Activated T-cell treated with anti-CD3 and anti-CD28 coated beads, Interleukin-2, amount 50 U/mL, for 24 hours (primary cell): Measurements from ENCODE around the gene NMNAT3.

Experiments used
- DNase-seq: peaks from one replicate; pipeline ENCODE4 v3.0.0-alpha.2; 2020
- H3K27ac Mint-ChIP-seq: 2 replicates; pipeline ENCODE4 v1.8.0; 2020; ENCODE audit warnings: mild to moderate bottlenecking, mixed read lengths
- H3K27me3 Mint-ChIP-seq: 2 replicates; pipeline ENCODE4 v1.8.0; 2020; ENCODE audit warnings: mixed read lengths
- H3K36me3 Mint-ChIP-seq: 2 replicates; pipeline ENCODE4 v1.8.0; 2020; ENCODE audit warnings: low read depth, mixed read lengths
- H3K4me1 Mint-ChIP-seq: 2 replicates; pipeline ENCODE4 v1.8.0; 2020; ENCODE audit warnings: low read depth, mixed read lengths
- H3K4me3 Mint-ChIP-seq: 2 replicates; pipeline ENCODE4 v1.8.0; 2020; ENCODE audit warnings: mild to moderate bottlenecking, moderate library complexity, mixed read lengths
- H3K9me3 Mint-ChIP-seq: 2 replicates; pipeline ENCODE4 v1.8.0; 2020; ENCODE audit warnings: mixed read lengths

Gene NMNAT3

DNA sequence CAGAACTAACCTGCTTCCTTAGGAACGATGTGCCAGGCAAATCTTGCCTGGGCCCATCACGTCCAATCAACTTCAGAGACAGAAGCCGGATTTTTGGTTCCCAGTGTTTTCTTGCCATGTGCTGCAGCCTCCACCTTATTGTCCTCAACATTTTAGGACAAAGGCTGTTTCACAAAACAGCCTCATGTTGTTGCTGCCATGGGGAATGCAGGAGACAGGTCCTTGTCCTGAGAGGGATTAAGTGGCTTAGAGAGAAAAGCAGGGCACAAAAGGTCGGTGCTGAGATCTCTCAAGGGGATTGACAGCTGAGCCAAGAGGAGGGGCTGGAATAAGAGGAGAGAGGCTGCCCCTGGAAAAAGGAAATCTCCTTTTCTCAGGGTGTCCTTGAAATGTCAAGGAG lies 11.3 kb upstream of the NMNAT3 start:
- no peaks in the 10 kb centered on the region for H3K9me3 Mint-ChIP-seq
- H3K27me3 Mint-ChIP-seq = peaks cover 2% of the 10 kb centered on the region
- no peak overlapping the region for H3K27ac Mint-ChIP-seq
- H3K36me3 Mint-ChIP-seq = no peaks in the 10 kb centered on the region
- H3K4me1 Mint-ChIP-seq = no peaks in the 10 kb centered on the region
- H3K4me3 Mint-ChIP-seq = no peak overlapping the region
- no peak for DNase-seq

DNA sequence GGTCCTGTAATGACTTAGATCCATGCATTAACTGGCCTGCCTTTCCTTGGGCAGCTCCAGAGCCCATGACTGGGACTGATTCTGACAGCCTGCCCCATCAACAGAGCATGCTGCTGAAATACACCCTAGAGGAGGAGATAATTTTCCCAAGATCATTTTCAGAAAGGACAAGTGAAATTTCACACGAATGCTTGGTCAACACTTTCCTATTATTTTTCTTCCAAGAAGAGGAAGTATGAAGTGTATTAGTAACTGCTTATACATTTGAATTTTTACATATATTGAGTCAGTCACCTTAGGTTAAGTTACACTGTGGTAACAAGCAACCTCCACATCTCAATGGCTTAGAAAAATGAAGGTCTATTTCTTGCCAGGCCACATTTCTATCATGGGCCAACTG lies 9.7 kb upstream of the NMNAT3 start:
- no peak for DNase-seq
- H3K27me3 Mint-ChIP-seq = peaks cover 2% of the 10 kb centered on the region
- H3K4me3 Mint-ChIP-seq = no peak overlapping the region
- H3K36me3 Mint-ChIP-seq = no peaks in the 10 kb centered on the region
- no peaks in the 10 kb centered on the region for H3K4me1 Mint-ChIP-seq
- no peaks in the 10 kb centered on the region for H3K9me3 Mint-ChIP-seq
- H3K27ac Mint-ChIP-seq = no peak overlapping the region

DNA sequence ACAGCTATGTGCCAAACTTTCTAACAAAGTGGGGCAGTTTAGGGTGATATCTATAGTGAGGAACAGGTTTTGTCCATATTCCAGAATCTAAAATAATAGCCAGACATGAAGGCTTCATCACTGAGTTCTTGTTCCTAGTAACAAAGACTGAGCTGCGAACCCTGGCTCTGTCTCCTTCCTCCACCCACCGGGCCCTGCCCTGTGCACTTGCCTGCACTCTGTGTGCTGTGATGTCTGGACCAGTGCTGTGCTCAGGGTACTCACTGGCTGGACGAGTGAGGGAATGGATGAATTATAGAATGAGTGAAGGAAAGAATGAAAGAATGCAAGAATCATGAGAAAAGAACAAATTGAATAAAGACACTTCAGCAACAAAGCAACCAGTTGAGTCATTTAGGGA lies 8.9 kb upstream of the NMNAT3 start:
- Mint-ChIP-seq H3K36me3 (no peaks in the 10 kb centered on the region), H3K4me3 (no peak overlapping the region), H3K4me1 (no peaks in the 10 kb centered on the region), H3K27ac (no peak overlapping the region), H3K27me3 (peaks cover 2% of the 10 kb centered on the region), H3K9me3 (no peaks in the 10 kb centered on the region)
- DNase-seq = no peak

DNA sequence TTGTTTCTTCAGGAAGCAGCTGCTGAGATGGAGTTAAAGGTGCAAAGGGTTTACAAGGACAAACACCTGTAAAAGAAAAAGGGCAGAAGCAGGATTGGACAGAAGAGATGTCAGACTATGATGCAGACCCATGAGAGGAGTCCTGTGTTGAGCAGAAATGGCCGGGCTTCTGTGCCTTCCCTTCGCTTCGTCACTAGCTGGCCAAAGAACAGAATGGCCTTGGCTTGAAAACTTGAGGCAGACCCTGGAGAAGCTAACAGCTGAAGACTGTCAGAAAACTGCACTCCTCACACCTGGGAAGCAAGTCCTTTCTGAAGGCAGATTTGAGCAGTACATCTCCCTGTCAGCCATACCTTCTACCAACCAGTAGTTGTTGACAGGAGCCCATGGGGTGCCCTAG lies 8.4 kb upstream of the NMNAT3 start:
- H3K27me3 Mint-ChIP-seq = peaks cover 2% of the 10 kb centered on the region
- H3K4me1 Mint-ChIP-seq = no peaks in the 10 kb centered on the region
- no peak for DNase-seq
- H3K27ac Mint-ChIP-seq = no peak overlapping the region
- no peaks in the 10 kb centered on the region for H3K9me3 Mint-ChIP-seq
- no peak overlapping the region for H3K4me3 Mint-ChIP-seq
- no peaks in the 10 kb centered on the region for H3K36me3 Mint-ChIP-seq

DNA sequence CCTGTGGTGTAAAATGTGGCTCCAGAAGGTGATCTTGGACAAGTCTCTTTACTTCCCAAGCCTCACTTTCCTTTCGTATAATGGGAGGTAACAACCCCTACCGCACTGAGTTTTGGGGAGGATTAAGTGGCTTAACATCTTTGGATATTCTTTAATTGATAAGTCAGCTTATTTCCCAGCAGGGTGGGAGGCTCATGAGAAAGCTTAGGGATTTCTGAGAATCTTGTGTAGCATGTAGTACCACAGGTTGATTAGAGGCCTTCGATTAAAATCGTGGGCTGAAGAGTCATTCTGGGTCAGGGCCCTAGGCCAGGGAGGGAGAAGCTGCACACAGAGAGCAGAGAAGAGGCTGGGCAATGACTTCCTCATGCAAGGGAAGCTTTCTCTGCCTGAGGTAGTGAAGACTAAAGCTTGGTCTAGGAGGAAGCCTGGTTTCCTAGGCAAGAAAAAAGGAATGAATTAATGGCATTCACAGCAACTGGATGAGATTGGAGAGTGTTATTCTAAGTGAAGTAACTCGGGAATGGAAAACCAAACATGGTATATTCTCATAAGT lies 1.5 kb upstream of the NMNAT3 start:
- peaks cover 15% of the 10 kb centered on the region for H3K4me1 Mint-ChIP-seq
- peaks cover 8% of the 10 kb centered on the region for H3K27me3 Mint-ChIP-seq
- no peak overlapping the region for H3K4me3 Mint-ChIP-seq
- no peak overlapping the region for H3K27ac Mint-ChIP-seq
- no peak for DNase-seq
- no peaks in the 10 kb centered on the region for H3K36me3 Mint-ChIP-seq
- no peaks in the 10 kb centered on the region for H3K9me3 Mint-ChIP-seq

DNA sequence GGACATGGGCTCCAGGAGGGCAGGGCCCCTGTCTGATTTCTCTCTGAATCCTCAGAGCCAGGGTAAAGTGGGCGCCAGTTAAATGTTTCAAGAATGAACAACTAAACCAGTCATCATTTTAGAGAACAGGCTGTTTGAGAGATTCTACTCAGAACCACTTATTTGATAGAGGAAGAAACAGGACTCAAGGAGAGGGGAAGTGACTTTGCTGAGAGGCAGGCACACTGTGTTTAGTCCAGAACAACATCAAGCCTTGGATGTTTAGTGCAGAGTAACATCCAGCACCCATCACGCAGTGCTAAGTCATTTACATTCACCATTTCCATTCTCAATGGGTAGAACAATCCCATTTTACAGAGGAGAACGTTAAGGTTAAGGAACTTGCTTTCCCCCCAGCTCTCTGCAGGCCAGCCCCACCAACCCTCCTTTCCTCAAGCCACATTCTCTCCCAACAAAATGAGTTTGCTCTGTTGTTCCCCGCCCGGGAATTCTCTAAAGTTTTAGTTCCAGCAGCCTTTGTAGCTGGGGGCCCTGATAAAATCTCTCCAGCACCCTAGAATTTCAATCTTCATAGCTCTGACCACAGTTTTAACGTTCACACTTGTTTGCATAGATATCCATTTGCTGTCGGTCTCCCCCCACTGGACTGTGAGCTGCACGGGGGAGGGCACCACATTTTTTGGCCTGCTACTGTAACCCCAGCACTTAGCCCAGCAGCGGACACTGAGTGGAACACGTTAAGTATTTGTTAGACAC lies 962 bp downstream of the NMNAT3 start:
- Mint-ChIP-seq H3K27me3 (peaks cover 8% of the 10 kb centered on the region), H3K36me3 (no peaks in the 10 kb centered on the region), H3K4me3 (peak overlapping the region; percentile 83), H3K27ac (no peak overlapping the region), H3K9me3 (no peaks in the 10 kb centered on the region), H3K4me1 (peaks cover 15% of the 10 kb centered on the region)
- no peak for DNase-seq

DNA sequence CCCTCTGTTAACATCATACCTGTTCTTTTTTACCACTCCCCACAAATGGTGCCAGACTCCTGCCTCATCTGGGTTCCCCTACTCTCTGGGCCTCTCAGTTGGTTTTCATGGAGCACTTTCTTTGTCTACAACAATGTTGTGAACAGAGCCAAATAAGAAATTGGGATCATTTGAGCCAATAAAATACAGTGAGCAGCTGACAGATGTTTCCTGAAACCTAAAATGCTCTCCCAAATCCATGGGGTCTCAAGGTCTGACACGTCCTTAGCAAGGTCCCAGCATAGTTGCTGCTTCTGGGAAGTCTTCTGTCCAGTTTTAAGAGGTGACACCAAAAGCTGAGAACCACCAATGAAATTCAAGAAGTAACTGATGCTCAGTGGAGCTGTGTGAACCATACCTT lies 1.7 kb downstream of the NMNAT3 start:
- H3K27ac Mint-ChIP-seq = no peak overlapping the region
- H3K4me3 Mint-ChIP-seq = no peak overlapping the region
- H3K36me3 Mint-ChIP-seq = no peaks in the 10 kb centered on the region
- H3K27me3 Mint-ChIP-seq = peaks cover 8% of the 10 kb centered on the region
- peaks cover 15% of the 10 kb centered on the region for H3K4me1 Mint-ChIP-seq
- no peaks in the 10 kb centered on the region for H3K9me3 Mint-ChIP-seq
- no peak for DNase-seq

DNA sequence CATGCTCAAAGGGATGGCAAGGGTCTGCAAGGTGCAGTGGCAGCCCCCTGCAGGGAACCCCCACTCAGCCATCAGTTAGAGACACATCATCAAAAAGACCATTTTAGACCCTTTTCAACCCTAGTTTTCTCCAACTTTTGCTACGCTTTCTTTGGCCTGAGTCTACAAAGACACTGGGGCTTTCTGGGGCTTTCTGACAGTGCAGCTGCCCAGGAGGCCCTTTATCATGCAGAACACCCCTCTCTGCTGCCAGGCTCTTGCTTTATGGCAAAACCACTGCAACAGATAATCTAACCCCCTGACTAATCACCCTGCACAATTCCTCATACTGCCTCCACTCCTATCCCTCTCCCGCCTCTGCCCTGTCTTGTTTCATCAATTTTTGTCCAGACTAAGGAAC lies 2.4 kb downstream of the NMNAT3 start:
- H3K27me3 Mint-ChIP-seq = peaks cover 8% of the 10 kb centered on the region
- DNase-seq = no peak
- H3K27ac Mint-ChIP-seq = no peak overlapping the region
- no peak overlapping the region for H3K4me3 Mint-ChIP-seq
- peaks cover 15% of the 10 kb centered on the region for H3K4me1 Mint-ChIP-seq
- H3K9me3 Mint-ChIP-seq = no peaks in the 10 kb centered on the region
- no peaks in the 10 kb centered on the region for H3K36me3 Mint-ChIP-seq

DNA sequence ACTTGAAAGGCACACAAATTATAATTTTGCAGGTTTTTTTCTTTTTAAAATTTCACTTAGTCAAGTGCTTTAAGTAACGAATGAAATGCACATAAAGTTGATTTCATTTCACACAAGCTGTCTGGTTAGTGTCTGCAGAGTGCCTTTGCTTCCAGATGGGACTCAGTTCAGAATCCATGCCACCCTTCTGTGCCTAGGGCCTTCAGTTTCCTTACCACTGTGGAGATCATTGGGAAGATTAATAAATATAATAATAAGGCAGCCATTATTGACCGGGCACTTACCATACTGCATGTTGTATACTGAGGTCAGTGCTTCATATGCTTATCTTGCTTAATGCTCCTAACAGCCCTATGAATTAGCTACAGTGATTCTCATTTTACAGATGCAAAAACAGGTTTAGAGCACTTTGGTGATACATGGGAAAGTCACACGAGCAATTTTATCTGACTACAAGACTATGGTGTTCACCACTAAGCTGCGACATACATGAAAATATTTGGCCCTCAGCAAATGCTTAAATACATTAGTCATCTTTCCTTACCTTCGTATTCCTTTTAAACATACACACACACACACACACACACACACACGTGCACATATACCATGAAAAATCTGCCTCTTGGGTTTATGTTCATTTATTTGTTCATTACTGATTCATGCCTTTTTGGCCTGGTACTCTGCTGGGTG lies 3.1 kb downstream of the NMNAT3 start:
- peaks cover 15% of the 10 kb centered on the region for H3K4me1 Mint-ChIP-seq
- H3K27me3 Mint-ChIP-seq = peaks cover 8% of the 10 kb centered on the region
- no peak overlapping the region for H3K4me3 Mint-ChIP-seq
- H3K36me3 Mint-ChIP-seq = no peaks in the 10 kb centered on the region
- H3K27ac Mint-ChIP-seq = no peak overlapping the region
- no peak for DNase-seq
- H3K9me3 Mint-ChIP-seq = no peaks in the 10 kb centered on the region

DNA sequence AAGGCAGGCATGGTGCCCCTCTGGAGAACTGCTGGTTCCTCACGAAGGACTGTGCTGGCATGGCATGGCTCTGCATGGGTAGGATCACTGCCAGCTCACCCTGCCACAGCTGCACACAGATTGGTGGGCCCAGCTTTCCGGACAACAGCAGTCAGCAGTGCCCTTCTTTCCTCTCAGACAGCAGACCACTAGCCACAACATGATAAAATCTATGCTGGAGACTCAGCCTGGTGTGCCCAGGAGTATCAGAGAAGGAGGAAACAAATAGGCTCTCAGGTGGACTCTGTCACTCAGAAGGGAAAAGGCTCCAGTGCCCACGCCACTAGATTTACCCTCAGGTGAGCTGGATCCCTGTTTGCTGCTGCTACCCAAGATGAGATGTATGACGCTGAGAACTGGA lies 4.9 kb downstream of the NMNAT3 start:
- H3K27me3 Mint-ChIP-seq = peaks cover 3% of the 10 kb centered on the region
- H3K27ac Mint-ChIP-seq = no peak overlapping the region
- no peak overlapping the region for H3K4me3 Mint-ChIP-seq
- no peak for DNase-seq
- no peaks in the 10 kb centered on the region for H3K9me3 Mint-ChIP-seq
- H3K36me3 Mint-ChIP-seq = no peaks in the 10 kb centered on the region
- peaks cover 11% of the 10 kb centered on the region for H3K4me1 Mint-ChIP-seq

DNA sequence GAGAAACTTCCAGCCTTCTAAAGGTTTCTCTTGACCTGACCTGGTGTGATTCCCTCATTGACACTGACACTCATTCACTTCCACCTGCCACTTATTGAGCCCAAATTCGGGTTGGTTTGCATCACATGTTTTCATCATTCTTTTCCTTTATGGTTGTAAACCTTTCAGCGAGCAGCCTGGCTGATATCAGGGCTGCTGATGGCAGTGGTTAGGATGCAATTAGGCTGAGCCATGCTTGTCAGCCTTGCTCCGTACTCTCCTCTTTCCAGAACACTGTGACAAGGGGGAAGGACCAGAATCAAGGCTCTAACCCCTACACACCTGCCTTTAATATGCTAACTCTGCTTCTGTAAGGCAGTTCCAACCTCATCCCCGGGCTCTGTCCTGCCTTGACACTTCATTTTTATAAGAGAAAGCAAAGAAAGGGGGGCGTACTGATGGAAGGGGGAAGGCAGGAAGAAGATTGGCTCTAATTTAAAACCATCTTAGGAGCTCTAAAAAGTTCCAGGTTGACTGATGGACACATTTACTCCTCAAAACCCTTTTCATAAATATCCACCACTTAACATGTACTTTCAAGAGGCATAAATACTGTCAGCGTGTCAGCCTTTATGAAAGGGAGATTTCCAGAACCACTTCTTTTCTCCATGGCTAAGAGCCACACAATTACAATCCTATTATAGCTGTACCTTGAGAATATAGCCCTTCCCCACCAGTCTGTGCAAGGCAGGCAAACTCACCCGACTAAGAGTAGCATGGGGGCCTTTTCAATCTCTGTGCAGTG lies 5.7 kb downstream of the NMNAT3 start:
- H3K4me3 Mint-ChIP-seq = no peak overlapping the region

DNA sequence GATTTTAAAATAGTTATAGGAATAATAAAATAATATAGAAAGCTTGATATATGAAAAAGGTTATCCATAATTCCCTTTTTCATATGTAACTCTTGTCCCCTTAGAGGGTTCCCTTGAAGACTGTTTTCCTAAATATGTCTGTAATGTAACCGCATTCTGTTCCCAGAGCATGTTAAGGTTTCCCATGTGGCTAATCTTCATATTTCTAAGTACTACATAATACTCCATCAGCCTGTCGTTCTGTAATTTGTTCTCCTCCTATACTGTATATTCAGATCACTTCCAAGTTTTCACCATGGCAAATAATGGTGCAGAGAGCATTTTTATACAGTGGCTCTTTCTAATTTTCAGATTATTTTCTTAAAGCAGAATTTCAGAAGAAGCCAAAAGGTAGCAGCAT lies 6.7 kb downstream of the NMNAT3 start:
- Mint-ChIP-seq H3K27ac (no peak overlapping the region), H3K4me1 (no peaks in the 10 kb centered on the region), H3K27me3 (no peaks in the 10 kb centered on the region), H3K4me3 (no peak overlapping the region), H3K9me3 (no peaks in the 10 kb centered on the region), H3K36me3 (no peaks in the 10 kb centered on the region)
- no peak for DNase-seq

More for the DNA sequence above, 5.7 kb downstream of the NMNAT3 start:
- H3K9me3 Mint-ChIP-seq = no peaks in the 10 kb centered on the region
- no peaks in the 10 kb centered on the region for H3K36me3 Mint-ChIP-seq
- H3K4me1 Mint-ChIP-seq = peaks cover 9% of the 10 kb centered on the region
- H3K27ac Mint-ChIP-seq = no peak overlapping the region
- H3K27me3 Mint-ChIP-seq = peaks cover 3% of the 10 kb centered on the region
- DNase-seq = no peak

DNA sequence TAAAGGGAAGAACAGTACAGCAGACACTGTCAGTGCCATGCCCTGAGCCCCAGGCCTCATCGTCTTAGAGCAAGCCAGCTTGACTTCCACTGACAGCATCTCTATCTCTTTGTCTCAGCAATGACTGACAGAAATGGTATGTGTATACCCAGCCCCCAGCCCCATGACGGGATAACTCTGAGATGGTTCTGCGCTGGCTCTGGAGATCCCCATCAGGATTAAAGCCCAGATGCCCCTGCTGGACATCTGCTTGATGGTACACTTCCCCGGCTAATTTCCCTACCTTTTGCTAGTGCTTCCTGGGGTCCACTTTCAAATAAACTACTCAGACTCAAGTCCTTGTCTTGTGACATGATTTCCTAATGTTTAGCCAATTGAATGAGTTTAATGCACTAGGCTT lies 7.6 kb downstream of the NMNAT3 start:
- Mint-ChIP-seq H3K27ac (no peak overlapping the region), H3K4me3 (no peak overlapping the region), H3K9me3 (no peaks in the 10 kb centered on the region), H3K27me3 (no peaks in the 10 kb centered on the region), H3K4me1 (no peaks in the 10 kb centered on the region), H3K36me3 (no peaks in the 10 kb centered on the region)
- no peak for DNase-seq

DNA sequence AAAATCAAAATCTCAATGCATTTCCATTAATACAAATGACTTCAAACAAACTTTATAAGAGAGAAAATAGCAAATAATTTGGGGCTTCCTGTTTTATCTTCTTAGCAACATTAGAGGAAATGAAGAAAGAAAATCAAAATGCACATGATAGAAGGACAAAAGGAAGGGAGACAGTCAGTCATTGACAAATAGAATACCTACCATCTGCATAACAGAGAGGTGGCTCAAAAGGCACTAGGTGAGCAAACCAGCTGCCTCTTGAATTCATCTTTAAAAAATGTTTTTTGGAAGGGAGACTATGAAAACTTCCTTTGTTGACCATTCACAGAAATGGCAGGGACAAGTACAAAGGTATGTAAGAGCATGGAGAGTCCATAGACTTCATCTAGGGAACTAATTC lies 9.4 kb downstream of the NMNAT3 start:
- H3K9me3 Mint-ChIP-seq = no peaks in the 10 kb centered on the region
- H3K36me3 Mint-ChIP-seq = no peaks in the 10 kb centered on the region
- H3K27ac Mint-ChIP-seq = no peak overlapping the region
- no peaks in the 10 kb centered on the region for H3K4me1 Mint-ChIP-seq
- no peak overlapping the region for H3K4me3 Mint-ChIP-seq
- no peak for DNase-seq
- no peaks in the 10 kb centered on the region for H3K27me3 Mint-ChIP-seq

DNA sequence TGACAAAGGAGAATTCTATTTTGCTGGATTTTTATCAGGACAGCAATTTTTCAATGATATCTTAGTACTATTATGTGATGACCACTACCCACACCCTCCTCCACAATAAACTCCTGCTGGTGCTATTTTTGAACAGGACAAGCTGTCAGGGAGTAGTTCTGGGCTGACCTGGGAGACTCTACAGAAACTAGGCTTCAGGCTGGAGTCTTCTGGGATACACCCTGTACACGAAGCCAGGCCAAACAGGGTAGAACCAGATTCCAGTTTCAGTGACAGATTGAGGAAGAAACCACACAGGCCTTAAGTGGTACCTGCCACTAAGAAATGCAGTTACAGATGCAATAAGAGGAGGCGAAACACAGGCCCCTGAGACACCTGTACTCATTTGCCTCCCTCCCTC lies 12.8 kb downstream of the NMNAT3 start:
- Mint-ChIP-seq H3K27me3 (no peaks in the 10 kb centered on the region), H3K4me3 (no peak overlapping the region), H3K4me1 (no peaks in the 10 kb centered on the region), H3K36me3 (no peaks in the 10 kb centered on the region), H3K27ac (no peak overlapping the region), H3K9me3 (no peaks in the 10 kb centered on the region)
- DNase-seq = no peak
